RWPE1 (cell line): Measurements from ENCODE around the gene CCDC167.

Experiments
- CTCF ChIA-PET: fragments of 350-600 bp; sonication (Branson Sonifier 250); formaldehyde crosslinking; extraction: SDS; loops from one replicate; lab custom pipeline; 2021; lab: Yijun Ruan, JAX
- POLR2A ChIA-PET: fragments of 400-600 bp; formaldehyde crosslinking; extraction: SDS; loops from one replicate; lab custom pipeline; 2020; ENCODE audit warnings: antibody characterized with exemption; ENCODE audit not compliant: low non-redundant PET; lab: Yijun Ruan, JAX
- DNase-seq: peaks from one replicate; pipeline ENCODE4 v3.0.0; 2012; ENCODE audit warnings: low spot score
- H3K27ac ChIP-seq: fragments of 450-650 bp; 2 replicates; pipeline ENCODE4 v1.5.1; 2017
- CTCF ChIP-seq: fragments of 450-650 bp; conservative IDR thresholded peaks from 2 replicates; pipeline ENCODE4 v1.5.1; 2017; ENCODE audit warnings: low read depth, mild to moderate bottlenecking

CCDC167 gene

GRCh38 chr6:37480118-37480736 is 19.5 kb downstream of the CCDC167 start:
- TF ChIP-seq CTCF: no peak
- ChIA-PET POLR2A (no interaction called here), CTCF (interaction anchor here (0.9 kb wide), 1 partner anchor 9 kb away, joined by 3 read pairs; no protein-coding TSS in a partner anchor)
- DNase-seq: peak; percentile 22
- H3K27ac ChIP-seq: no peak overlapping the region

GRCh38 chr6:37479266-37479854 is 20.3 kb downstream of the CCDC167 start:
- CTCF ChIA-PET: no interaction called here
- POLR2A ChIA-PET: no interaction called here
- H3K27ac ChIP-seq: no peak overlapping the region
- DNase-seq: no peak
- no peak for TF ChIP-seq CTCF

GRCh38 chr6:37478827-37479226 is 20.9 kb downstream of the CCDC167 start:
- POLR2A ChIA-PET: no interaction called here
- no peak for DNase-seq
- no peak for TF ChIP-seq CTCF
- no peak overlapping the region for H3K27ac ChIP-seq
- CTCF ChIA-PET: no interaction called here

GRCh38 chr6:37477656-37478435 is 21.8 kb downstream of the CCDC167 start:
- CTCF ChIA-PET: no interaction called here
- no peak for DNase-seq

GRCh38 chr6:37477191-37477590 is 22.5 kb downstream of the CCDC167 start:
- H3K27ac ChIP-seq: no peak overlapping the region
- no peak for DNase-seq
- POLR2A ChIA-PET: no interaction called here
- no peak for TF ChIP-seq CTCF
- CTCF ChIA-PET: interaction anchor here (0.5 kb wide), 1 partner anchor 93 kb away, joined by 4 read pairs; no protein-coding TSS in a partner anchor

More at GRCh38 chr6:37477656-37478435, 21.8 kb downstream of the CCDC167 start:
- TF ChIP-seq CTCF: no peak
- POLR2A ChIA-PET: no interaction called here
- no peak overlapping the region for H3K27ac ChIP-seq

GRCh38 chr6:37474316-37474715 is 25.4 kb downstream of the CCDC167 start:
- POLR2A ChIA-PET: no interaction called here
- CTCF ChIA-PET: interaction anchor here (0.8 kb wide), 1 partner anchor 217 kb away, joined by 3 read pairs; no protein-coding TSS in a partner anchor
- no peak for DNase-seq

More at GRCh38 chr6:37474316-37474715, 25.4 kb downstream of the CCDC167 start:
- TF ChIP-seq CTCF: no peak
- no peak overlapping the region for H3K27ac ChIP-seq
